ENCODE data around the gene RMND5A.
"Not testable (repeated sequence)": the region's sequence is repeated elsewhere in the genome, so short reads cannot be mapped to it uniquely, and the experiment has no call there.

RMND5A gene

DNA sequence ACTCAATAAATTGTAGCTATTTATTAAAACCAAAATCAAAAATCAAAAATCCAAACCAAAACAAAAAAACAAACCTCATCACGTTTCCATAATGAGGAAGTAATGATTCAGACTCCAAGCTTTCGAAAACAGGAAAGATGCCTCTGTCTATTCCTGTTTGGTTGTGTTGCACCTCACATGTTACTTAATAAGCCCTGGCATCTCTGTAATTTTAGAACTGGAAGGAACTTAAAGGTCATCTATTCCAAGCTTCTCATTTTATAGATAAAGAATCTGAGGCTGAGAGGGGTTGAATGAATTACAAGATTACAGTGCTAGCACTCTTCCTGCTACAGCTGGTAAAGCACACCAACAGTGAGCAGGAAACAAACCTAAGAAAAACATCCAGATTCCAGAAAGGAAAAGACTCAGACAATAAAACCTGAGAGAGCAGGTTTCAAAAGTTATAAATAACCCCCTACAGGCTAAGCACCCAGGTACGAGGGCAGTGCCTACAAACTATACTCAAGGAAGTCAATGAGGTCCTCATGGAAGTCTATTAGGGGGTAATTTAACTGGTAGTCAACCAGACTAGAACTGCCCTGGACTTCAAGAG is 5.4 kb upstream of the RMND5A start:
- DNase-seq: not testable (repeated sequence)

- not testable (repeated sequence) for DNase-seq
These were observed 841 bp upstream of the RMND5A start for GRCh38 chr2:86719263-86719636.

GRCh38 chr2:86720540-86721320 is 639 bp downstream of the RMND5A start:
- DNase-seq: peak; percentile 50 to 59

DNA sequence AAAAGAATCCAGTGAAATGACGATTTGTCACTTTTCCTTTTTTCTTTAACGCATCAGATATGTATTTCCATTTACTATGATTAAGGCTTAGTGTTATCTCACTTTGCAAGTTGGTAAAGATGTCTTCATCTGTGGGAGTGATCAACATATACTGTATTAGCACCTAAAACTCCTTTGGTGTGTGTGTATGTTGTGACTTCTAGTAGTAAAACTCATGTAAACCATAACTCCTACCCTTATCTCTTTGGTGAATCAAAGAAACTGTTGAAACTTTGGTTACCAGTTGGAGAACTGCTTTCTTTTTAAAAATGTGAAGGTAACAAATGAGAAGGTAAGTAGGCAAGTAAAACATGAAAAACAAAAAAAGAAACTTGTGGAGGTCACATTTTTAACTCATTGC is 5.6 kb downstream of the RMND5A start:
- DNase-seq: not testable (repeated sequence)

- DNase-seq: not testable (repeated sequence)
These were observed 12.0 kb downstream of the RMND5A start for GRCh38 chr2:86732040-86732525.

DNA sequence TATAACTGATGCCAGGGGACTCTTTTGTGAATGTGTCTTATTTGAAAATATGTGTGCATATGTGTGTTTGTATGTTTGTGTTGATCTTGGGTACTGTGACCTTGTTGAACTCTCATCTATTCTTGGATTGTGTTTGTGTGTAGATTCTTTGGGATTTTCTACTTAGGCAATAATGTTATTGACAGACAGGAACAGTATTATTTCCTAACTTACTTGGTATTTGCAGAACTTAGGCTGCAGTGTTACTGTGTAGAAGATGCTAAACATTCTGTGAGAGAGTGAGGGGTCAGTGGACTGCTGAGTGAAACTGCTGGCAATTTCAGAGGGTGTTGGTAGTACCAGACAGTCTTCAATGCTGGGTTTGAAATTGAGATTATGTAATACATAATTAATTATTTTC is 12.7 kb downstream of the RMND5A start:
- not testable (repeated sequence) for DNase-seq

GRCh38 chr2:86733528-86733927 is 13.4 kb downstream of the RMND5A start:
- not testable (repeated sequence) for DNase-seq

- not testable (repeated sequence) for DNase-seq
These were observed 14.8 kb downstream of the RMND5A start for GRCh38 chr2:86734896-86735295.

GRCh38 chr2:86739485-86739884 is 19.4 kb downstream of the RMND5A start:
- not testable (repeated sequence) for DNase-seq

GRCh38 chr2:86739889-86740288 is 19.8 kb downstream of the RMND5A start:
- not testable (repeated sequence) for DNase-seq

DNA sequence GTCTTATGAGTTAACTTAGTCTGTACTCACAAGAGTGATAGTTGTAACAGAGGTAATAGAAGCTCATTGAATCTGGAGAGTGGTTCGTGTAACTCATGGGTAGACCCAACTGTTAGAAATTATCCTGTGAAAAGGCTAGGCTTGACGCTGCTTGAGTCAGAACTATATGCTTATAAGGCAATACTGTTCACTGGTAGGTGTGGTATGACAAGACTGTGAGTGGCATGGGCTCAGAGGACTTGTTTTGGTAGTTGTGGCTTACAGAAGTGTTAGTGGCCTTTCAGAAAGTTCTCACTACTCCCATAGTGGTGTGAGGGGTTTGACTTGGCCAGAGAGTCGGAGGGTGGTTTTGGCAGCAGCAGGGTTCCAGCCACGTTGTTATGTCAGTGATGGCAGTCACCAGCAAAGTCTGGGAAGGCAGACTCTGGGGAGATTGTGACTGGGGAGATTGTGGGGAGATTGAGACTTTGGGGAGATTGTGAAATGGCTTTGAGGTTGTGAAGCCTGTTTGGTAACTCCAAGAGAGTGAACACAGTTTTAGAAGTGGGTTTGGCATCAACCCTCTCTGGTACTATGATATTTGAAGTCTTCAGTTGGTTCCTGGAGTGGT is 21.9 kb downstream of the RMND5A start:
- not testable (repeated sequence) for DNase-seq

DNA sequence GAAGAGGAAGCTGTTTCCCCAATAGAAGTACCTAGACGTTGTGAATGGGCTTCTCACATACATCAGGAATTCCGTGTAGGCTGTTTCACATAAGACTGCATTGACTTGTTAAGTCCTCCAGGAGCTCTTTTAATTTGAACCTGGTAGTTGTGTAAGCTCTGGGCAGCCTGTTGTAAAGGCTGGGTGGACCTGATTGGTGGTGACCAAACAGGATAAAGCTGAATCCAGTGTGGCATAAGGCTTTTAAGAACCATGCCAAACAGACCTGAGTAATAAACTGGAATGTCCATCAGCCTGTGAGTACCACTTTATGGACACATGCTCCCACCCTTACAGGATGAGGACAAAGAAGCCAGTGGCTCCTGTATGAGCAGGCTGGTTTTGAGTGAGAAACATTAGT is 24.1 kb downstream of the RMND5A start:
- DNase-seq: no peak

GRCh38 chr2:86746939-86747338 is 26.8 kb downstream of the RMND5A start:
- no peak for DNase-seq

DNA sequence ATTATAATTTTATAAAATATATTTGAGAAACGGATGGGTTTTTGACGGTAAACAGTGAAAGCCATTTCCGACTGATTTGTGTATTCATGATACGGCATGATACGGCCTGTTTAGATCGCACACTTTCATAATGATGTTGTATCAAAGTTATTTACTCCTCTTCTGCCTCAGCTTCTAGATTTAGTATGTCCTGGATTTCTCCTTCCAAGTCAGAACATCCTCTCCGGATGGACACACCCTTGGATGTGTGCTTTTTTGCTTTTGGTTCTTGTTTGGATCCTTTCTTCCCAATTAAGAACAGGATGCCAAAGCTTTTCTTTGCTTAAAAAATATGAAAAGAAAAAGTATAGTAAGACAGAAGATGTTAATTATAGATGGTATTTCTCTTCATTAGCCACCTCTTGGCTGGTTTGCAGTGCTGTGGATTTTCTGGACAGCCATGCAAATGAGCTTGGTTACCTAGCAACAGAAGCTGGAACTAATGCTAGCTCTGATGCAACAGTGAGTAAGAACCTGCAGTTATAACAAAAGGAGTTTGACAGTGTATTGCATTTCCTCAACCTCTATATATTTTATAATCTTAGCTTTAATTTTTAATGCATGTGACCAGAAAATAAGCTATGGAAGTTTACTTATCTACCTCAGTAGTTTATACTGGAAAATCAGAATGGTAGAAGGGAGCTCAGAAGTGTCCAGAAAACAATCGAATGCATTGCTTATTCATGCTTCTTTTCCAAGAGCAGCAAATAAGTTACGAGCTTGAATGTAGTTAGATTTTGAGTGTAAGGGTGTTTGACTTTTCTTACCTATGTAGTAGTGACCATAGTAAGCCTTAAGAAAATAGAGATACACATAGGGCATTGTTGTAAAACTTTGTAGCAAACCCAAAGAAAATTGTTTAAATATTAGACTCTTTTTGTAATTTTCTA is 27.9 kb downstream of the RMND5A start:
- peak in 1 of 2 donors; percentile 4 for DNase-seq

GRCh38 chr2:86750240-86750839 is 30.2 kb downstream of the RMND5A start:
- no peak for DNase-seq

GRCh38 chr2:86751778-86752177 is 31.7 kb downstream of the RMND5A start:
- no peak for DNase-seq

- DNase-seq: no peak
These were observed 32.8 kb downstream of the RMND5A start for GRCh38 chr2:86752934-86753333.

- DNase-seq: no peak
These were observed 33.5 kb downstream of the RMND5A start for GRCh38 chr2:86753606-86754005.

DNA sequence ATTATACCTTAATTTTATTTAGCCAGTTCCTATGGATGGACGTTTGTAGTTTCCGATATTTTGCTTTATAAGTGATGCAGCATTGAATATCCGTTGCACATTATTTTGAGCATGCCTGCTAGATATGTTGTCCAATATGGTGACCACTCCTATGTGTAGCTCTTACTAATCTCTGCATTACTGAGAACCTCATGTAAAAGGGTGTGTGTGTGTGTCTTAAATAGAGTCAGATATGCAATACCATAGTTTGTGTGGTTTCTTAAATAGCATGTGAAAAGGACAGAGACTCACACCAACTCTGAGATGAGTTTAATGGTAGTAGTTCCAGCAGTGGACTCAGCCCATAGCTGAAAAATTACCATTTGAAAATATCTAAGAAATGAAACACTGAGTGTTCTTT is 38.3 kb downstream of the RMND5A start:
- no peak for DNase-seq

GRCh38 chr2:86760371-86760770 is 40.3 kb downstream of the RMND5A start:
- no peak for DNase-seq

GRCh38 chr2:86764661-86765309 is 44.7 kb downstream of the RMND5A start:
- DNase-seq: peak; percentile 32 to 67

- DNase-seq: no peak
These were observed 45.2 kb downstream of the RMND5A start for GRCh38 chr2:86765310-86765695.
